ENCODE data around the gene TMEM14A.

DNA sequence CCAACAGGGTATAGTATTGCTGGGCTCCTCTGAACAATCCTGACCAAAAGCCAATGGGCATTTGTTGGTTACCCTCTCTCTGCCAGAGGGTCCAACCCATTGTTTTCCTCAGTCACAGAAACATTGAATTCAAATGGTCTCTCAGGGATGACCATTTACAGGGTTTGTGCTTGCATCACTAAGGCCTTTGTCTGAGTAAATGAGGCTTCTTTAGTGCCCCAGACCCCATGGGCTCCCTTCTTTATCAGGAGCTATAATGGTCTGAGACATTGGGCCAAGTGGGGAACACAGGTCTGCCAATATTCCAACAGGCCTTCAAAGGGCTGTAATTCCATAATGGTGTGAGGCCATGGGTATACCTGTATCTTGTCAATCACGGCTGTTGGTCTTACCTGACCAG lies 65.2 kb downstream of the TMEM14A start:
- TF ChIP-seq POLR2A (IDR thresholded peaks at IDR 0.05; ENCODE audit: low read depth, low read length): no peak
- no peak for TF ChIP-seq SPI1 (IDR thresholded peaks at IDR 0.05; ENCODE audit: low read depth, low read length)
- no peak for TF ChIP-seq TAF1 (IDR thresholded peaks at IDR 0.05; ENCODE audit: low read depth, low read length)
- no peak for TF ChIP-seq POLR2AphosphoS5 (IDR thresholded peaks at IDR 0.05; ENCODE audit: low read depth, low read length)
- no peak for TF ChIP-seq PAX5 (IDR thresholded peaks at IDR 0.05; ENCODE audit: insufficient read depth, low read length, severe bottlenecking)

Data from GM12891 (cell line).